Lung (tissue), 12 donors: Measurements from ENCODE around the gene QRSL1. TPM values are rescaled to one million over a fixed set of nuclear protein-coding genes. Genes with fewer than 3 reads are reported as not detected.

Source experiments
- ATAC-seq: fragments of 200-7000 bp; cut with Tn5 transposase; one replicate; pipeline ENCODE4 v1.9.1; 2020; ENCODE audit warnings: moderate number of reproducible peaks; ENCODE audit not compliant: insufficient read depth, low FRiP score
- DNase-seq, 3 donors: peaks; one replicate each; pipeline ENCODE4 v3.0.0-alpha.2; 2013 to 2017
- H3K27ac ChIP-seq, 2 donors: one replicate each; pipeline ENCODE4 v1.5.1; 2013; ENCODE audit warnings: mild to moderate bottlenecking in 2 of 2, moderate library complexity in 2 of 2, control low read depth in 1 of 2, inconsistent platforms in 1 of 2, low read depth in 1 of 2, low read length in 1 of 2
- H3K27me3 ChIP-seq, 3 donors: one replicate each; pipeline ENCODE4 v1.5.1; 2013; ENCODE audit warnings: low read length in 2 of 3; ENCODE audit not compliant: control insufficient read depth in 3 of 3, insufficient read depth in 3 of 3
- H3K36me3 ChIP-seq, 4 donors: one replicate each; pipeline ENCODE4 v1.5.1; 2013; ENCODE audit warnings: low read length in 4 of 4, mild to moderate bottlenecking in 1 of 4, moderate library complexity in 1 of 4; ENCODE audit not compliant: control insufficient read depth in 4 of 4, insufficient read depth in 4 of 4
- H3K4me1 ChIP-seq, 5 donors: one replicate each; pipeline ENCODE4 v1.5.1; 2013; ENCODE audit warnings: low read length in 5 of 5, mild to moderate bottlenecking in 2 of 5, moderate library complexity in 1 of 5; ENCODE audit not compliant: control insufficient read depth in 5 of 5, insufficient read depth in 5 of 5
- H3K4me3 ChIP-seq: one replicate; pipeline ENCODE4 v1.5.1; 2013; ENCODE audit warnings: mild to moderate bottlenecking, control low read depth, moderate library complexity
- H3K9ac ChIP-seq, 2 donors: one replicate each; pipeline ENCODE4 v1.5.1; 2013; ENCODE audit warnings: low read length in 2 of 2, control low read depth in 1 of 2; ENCODE audit not compliant: insufficient read depth in 1 of 2
- H3K9me3 ChIP-seq, 4 donors: one replicate each; pipeline ENCODE4 v1.5.1; 2013; ENCODE audit warnings: low read length in 3 of 4, mild to moderate bottlenecking in 1 of 4, moderate library complexity in 1 of 4; ENCODE audit not compliant: control insufficient read depth in 4 of 4, insufficient read depth in 3 of 4
- WGBS, 2 donors: extraction: QIAGEN DNeasy Blood & Tissue Kit; methylation state at CpG; one replicate each; pipeline ENCODE4 v1.1.7; 2013; 5-methylcytosine and 5-hydroxymethylcytosine counted together
- polyA plus RNA-seq, 2 donors: library from polyadenylated mRNA; stranded (reverse); fragments of 200-250 nt; gene quantifications; one replicate each; pipeline ENCODE4 v1.2.1, GENCODE V29; 2013
- total RNA-seq, 2 donors: library from RNA; depleted of rRNA in 1 of 2; stranded (reverse); fragments of >200 nt in 1 of 2; gene quantifications; one replicate each; pipeline ENCODE4 v1.2.1, GENCODE V29; 2014 to 2021
- TF ChIP-seq, protein P1 (sequence below): IDR thresholded peaks from 2 replicates; pipeline ENCODE4 v1.5.1; 2012; ENCODE audit warnings: mild to moderate bottlenecking; ENCODE audit errors: control extremely low read depth, extremely low read depth
- donor health status: control.
- donor health status: control.
- donor health status: Bipolar disorder and iron deficiency.
- donor health status: healthy.
- donor health status: DM: yes; HTN: yes; CAD: no.

QRSL1 gene
- total and polyA plus RNA-seq, 4 donors: 5.3 to 14.6 (median 7.1) TPM

GRCh38 chr6:106658469-106658868 is 29.1 kb downstream of the QRSL1 start:
- no peak overlapping the region for H3K4me3 ChIP-seq
- no peaks in the 10 kb centered on the region for H3K27me3 ChIP-seq
- ATAC-seq (no peak), DNase-seq (no peak)
- H3K36me3 ChIP-seq: peaks cover 21 to 40% (median 33%) of the 10 kb centered on the region in 4 donors
- H3K9me3 ChIP-seq: peaks cover 0 to 6% (median 3%) of the 10 kb centered on the region in 4 donors
- H3K27ac ChIP-seq: no peak overlapping the region
- TF ChIP-seq, protein P1, sequence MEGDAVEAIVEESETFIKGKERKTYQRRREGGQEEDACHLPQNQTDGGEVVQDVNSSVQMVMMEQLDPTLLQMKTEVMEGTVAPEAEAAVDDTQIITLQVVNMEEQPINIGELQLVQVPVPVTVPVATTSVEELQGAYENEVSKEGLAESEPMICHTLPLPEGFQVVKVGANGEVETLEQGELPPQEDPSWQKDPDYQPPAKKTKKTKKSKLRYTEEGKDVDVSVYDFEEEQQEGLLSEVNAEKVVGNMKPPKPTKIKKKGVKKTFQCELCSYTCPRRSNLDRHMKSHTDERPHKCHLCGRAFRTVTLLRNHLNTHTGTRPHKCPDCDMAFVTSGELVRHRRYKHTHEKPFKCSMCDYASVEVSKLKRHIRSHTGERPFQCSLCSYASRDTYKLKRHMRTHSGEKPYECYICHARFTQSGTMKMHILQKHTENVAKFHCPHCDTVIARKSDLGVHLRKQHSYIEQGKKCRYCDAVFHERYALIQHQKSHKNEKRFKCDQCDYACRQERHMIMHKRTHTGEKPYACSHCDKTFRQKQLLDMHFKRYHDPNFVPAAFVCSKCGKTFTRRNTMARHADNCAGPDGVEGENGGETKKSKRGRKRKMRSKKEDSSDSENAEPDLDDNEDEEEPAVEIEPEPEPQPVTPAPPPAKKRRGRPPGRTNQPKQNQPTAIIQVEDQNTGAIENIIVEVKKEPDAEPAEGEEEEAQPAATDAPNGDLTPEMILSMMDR: no peak
- no peak overlapping the region for H3K9ac ChIP-seq
- no peaks in the 10 kb centered on the region for H3K4me1 ChIP-seq
- WGBS, 2 donors: 99 to 100% methylated on average over 4 of the region's 4 CpGs

- H3K9me3 ChIP-seq: peaks cover 0 to 6% (median 3%) of the 10 kb centered on the region in 4 donors
- 93 to 95% methylated on average over 2 of the region's 2 CpGs for WGBS, 2 donors
- no peaks in the 10 kb centered on the region for H3K27me3 ChIP-seq
- no peak overlapping the region for H3K4me3 ChIP-seq
- no peak overlapping the region for H3K27ac ChIP-seq
- H3K36me3 ChIP-seq: peaks cover 19 to 38% (median 32%) of the 10 kb centered on the region in 4 donors
- ATAC-seq (no peak), DNase-seq (no peak)
- no peak overlapping the region for H3K9ac ChIP-seq
- TF ChIP-seq, protein P1: no peak
- no peaks in the 10 kb centered on the region for H3K4me1 ChIP-seq
These were observed 30.5 kb downstream of the QRSL1 start for GRCh38 chr6:106659859-106660258.

DNA sequence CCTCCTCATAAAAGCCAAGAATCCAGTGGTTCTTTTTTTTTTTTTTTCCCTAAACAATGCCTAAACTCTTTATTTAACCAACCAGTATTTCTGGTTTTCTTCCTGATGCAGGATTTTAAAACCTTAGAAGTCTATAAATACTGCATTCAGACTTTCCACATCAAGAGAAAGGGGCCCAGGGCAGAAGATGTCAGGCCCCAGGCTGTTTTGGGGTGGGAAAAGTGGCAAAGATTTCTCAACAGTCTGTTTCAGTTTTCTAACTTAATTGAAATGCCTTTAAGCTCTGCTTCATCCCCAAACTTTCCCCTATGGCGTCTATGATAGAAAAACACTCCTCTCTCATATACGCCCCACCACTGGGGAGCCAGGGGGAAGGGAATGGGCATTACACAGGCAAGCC is 33.1 kb downstream of the QRSL1 start:
- peaks cover 12 to 32% (median 26%) of the 10 kb centered on the region in 4 donors for H3K36me3 ChIP-seq

More for the DNA sequence above, 33.1 kb downstream of the QRSL1 start:
- no peak overlapping the region for H3K9ac ChIP-seq
- 91 to 96% methylated on average over 2 of the region's 2 CpGs for WGBS, 2 donors
- ATAC-seq: no peak
- H3K4me1 ChIP-seq: no peaks in the 10 kb centered on the region
- peak in 2 of 3 donors; percentile 11 to 20 for DNase-seq
- TF ChIP-seq, protein P1: no peak
- peaks cover 0 to 6% (median 3%) of the 10 kb centered on the region in 4 donors for H3K9me3 ChIP-seq
- H3K4me3 ChIP-seq: no peak overlapping the region
- no peaks in the 10 kb centered on the region for H3K27me3 ChIP-seq
- no peak overlapping the region for H3K27ac ChIP-seq
